ENCODE data around the gene LAIR1.

Gene LAIR1

GRCh38 chr19:54312436-54313377 is 52.0 kb downstream of the LAIR1 start, which contains the start of gene LILRA5:
TSS of gene LILRA5 (minus strand) at chr19:54313166. CDS start at chr19:54313019, 147 bp downstream.
- DNase-seq, result no peak

GRCh38 chr19:54312011-54312410 is 52.7 kb downstream of the LAIR1 start:
- DNase-seq, result no peak

- DNase-seq, result no peak
Measured at GRCh38 chr19:54311486-54311885, 53.2 kb downstream of the LAIR1 start.

- DNase-seq, result no peak
Measured at GRCh38 chr19:54310543-54310942, 54.2 kb downstream of the LAIR1 start.

- no peak for DNase-seq
Measured at GRCh38 chr19:54309811-54310210, 54.9 kb downstream of the LAIR1 start.

- DNase-seq, result no peak
Measured at GRCh38 chr19:54307389-54308020, 57.2 kb downstream of the LAIR1 start.

- no peak for DNase-seq
Measured at GRCh38 chr19:54305141-54305540, 59.6 kb downstream of the LAIR1 start.

GRCh38 chr19:54302257-54302656 is 62.5 kb downstream of the LAIR1 start:
- no peak for DNase-seq
